Measurements from ENCODE around the gene RCSD1.
A peak's percentile ranks its signal among the peaks of the same experiment; 100 is the strongest.

Gene RCSD1

DNA sequence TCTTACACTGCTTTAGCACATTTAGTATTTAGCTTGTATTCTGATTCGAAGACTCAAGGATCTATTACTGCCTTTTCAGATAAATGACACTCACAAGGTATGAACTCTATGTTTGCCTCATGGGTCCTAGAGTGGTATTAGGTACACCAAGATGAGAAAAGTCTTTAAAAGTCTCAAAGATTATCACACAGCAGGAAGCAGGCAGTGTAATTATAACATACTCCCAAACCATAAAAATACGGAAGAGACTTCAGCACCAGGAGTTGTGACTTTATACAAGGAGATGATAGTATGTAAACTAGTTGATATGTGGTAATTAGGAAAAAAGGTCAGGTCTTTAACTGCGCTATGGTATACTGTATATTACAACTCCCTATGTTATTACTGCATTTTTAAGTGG lies 11.2 kb upstream of the RCSD1 start:
- no peak for DNase-seq

DNA sequence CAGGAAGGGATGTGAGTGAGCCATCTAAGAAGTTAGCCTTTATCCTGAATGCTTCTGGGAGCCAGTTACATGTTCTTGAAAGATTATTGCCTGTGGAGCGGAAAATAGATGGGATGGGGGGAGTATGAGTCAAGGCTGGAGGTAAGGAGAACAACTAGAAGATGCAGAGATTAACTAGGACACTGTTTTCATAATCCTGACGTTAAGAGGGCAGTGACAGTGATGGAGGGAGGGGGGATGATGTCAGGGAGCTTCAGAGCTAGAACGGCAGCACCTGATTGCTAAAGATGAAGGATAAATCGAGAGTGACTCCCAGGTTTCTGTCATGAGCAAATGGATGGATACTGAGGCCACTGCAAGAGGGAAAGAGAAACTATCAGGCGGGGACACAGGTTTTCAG lies 10.0 kb upstream of the RCSD1 start:
- no peak for DNase-seq

DNA sequence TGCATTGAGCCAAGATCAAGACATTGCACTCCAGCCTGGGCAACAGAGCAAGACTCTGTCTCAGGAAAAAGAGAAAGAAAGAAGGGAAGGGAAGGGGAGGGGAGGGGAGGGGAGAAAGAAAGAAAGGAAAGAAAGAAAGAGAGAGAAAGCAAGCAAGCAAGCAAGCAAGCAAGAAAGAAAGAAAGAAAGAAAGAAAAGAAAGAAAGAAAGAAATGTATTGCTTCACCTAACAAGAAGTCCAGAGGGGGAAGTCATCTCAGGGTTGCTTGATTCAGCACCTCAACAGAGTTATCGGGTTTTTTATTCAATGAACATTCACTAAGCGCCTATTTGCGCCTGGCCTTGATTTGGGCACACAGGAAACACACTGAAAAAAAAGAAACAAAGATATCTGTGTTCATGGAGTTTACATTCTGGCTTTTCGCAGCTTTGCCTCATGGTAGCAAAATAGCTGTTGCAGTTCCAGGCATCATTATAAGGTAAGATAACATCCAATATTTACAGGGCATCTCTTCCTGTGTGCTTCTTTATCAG lies 8.2 kb upstream of the RCSD1 start:
- DNase-seq = peak; percentile 23

DNA sequence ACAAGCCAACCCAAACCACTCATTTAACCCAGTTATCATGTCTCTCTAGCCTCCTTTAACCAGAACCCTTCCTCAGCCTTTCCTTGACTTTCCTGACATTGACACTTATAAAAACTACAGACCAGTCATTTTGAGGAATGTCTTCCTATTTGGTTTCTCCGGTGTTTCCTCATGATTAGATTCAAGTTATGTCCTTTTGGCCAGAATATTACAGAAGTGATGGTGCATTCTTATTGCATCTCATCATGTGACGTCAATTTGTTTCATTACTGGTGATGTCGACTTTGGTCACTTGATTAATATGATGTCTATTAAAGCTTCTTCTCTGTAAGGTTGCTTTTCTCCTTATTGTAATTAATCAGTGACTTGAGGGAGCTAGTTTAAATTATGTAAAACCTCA lies 6.1 kb upstream of the RCSD1 start:
- no peak for DNase-seq

DNA sequence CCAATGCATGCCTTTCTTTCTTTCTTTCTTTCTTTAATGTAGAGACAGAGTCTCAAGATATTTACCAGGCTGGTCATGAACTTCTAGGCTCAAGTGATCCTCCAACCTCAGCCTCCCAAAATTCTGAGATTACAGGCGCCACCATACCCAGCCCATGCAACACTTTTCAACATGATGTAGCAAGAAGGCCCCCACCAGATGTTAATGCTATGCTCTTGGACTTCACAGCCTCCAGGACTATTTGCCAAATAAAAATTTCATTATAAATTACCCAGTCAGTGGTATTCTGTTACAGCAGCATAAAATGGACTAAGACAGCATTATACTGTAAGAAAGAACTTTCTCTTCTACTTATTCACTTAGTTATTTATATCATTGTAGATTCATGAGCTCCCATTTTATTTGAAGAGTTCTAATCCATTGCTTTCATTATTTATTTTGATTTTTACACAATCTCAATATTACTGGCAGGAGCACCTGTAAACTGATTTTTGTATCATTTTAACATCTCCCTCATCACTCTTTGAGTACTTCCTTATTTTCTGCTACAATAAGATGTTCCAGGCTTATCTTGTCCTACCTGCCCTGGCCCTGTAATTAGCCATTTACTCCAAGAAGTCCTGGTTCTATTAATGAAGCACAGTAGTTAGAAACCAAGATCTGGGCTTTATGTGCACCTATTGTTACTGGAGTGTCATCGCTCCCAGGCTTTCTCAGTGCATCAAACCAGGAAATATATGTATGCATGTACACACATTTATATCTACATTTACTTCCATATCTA lies 4.8 kb upstream of the RCSD1 start:
- DNase-seq = no peak

DNA sequence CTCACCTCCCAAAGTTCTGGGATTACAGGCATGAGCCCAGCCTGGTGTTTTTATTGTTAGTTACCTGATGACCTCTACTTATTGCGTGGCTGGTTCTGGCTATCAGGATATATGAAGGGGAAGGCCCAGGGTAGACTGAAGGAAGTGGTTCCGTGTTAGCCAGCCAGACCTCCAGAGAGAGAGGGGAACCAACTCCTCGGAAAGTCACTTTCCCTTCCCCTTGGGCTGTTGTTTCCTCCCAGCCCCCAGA lies 2.5 kb upstream of the RCSD1 start:
- DNase-seq = no peak

DNA sequence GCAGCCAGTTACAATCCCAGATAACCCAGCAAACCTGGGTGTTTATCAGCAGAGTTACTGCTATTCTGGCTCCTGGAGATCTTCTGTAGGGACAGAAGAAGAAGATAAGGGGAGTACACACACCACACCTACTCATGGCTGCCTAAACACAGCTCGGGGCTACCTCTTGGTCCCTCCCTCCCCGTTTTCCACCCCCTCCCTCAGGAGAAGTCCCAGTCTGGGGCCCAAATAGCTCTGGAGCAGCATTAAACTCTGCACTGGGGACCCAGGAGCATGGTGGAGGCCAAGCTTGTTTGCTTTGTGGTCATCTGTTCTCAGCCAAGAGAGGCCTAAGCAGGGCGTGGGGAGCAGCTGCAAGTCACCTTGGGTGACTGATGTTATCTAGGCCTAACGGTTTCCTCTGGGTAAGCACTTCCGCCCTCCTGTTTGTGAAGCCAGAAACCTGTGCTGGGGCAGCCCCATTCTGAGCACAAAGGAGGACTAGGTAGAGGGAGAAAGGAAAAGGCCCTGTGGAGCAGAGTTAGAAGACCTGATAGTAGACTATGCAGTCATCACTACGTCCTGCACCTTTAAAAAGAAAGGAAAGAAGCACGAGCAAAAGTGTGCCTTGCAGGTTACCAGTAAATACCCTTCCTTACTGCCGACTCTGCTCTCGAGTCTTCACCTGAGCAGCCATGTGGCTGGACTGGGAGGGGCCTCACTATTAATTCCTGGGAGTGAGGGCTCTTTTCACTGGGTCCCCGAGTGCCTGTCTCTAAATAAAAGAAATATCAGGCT lies 2.0 kb upstream of the RCSD1 start:
- peak; percentile 80 for DNase-seq

DNA sequence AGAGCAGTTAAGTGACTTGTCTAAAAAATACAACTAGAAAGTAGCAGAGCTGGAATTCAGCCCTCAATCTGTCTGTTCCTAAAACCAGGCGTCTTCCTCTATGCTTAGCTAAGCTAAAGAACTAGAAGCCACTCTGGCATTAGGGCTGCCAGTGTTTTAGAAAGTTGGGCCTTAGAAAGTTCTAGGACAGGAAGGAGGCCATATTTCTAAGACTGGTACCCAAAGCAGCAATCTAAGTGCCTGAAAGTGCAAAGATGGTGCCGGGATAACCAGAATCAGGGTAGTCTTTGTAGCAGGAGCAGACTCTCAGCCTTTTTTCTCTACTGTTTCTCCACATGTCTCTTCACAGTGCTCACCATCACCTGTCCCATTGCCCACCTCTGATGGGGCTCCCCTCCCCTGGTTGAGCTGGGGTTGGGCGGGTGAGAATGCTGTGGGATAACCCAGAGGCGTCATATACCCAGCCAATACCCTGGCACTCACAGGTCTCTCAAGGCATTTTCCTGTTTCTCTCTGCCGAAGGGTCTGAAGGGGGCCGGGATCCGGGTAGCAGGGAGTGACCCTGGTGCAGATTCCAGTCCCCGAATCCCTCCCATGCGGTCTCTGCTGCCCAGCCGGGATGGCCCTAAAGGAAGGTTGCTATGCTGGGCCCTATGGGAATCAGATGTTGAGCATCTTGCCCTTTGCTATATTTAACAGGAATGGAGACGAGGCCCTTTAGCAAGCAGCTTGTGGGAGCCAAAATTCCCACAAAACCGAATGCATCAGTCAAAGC lies 1.1 kb upstream of the RCSD1 start:
- DNase-seq = no peak

DNA sequence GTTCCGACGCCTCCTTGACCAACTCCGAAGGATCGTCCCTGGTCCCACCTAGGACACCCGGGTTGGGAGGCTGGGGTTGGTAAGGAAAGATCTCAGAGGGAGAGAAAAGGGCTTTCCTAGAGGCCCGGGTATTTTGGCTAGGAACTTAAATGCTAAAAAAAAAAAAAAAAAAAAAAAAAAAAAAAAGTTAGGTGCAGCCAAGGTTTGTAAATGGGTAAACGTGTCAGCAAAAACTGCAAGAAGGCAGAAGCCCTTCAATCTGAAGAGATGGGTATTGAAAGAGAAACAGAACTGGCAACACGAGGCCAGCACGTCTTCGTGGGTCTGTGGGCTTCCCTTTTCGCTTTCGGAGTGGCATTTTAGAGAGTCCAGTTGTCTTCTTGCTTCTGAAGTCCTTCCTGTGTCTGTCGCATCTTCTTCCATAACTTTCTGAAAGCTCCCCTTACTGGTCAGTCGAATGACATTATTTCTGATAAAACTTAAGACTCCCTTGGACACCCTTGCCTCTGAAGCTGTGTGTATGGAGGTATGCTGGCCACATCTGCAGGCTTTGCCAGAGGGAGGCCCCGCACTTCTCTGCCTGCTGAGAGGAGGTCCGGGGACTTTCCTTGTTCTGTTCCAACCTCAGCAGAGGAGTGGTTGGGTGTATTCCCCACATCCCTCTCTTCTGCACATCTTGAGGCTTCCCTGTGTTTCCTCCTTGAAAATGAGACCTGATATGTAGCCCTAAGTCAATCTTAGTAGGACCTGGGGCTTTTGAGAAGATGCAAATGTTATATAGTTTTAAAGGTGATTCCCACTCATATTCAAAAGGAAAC lies 745 bp downstream of the RCSD1 start:
- peak; percentile 45 for DNase-seq

DNA sequence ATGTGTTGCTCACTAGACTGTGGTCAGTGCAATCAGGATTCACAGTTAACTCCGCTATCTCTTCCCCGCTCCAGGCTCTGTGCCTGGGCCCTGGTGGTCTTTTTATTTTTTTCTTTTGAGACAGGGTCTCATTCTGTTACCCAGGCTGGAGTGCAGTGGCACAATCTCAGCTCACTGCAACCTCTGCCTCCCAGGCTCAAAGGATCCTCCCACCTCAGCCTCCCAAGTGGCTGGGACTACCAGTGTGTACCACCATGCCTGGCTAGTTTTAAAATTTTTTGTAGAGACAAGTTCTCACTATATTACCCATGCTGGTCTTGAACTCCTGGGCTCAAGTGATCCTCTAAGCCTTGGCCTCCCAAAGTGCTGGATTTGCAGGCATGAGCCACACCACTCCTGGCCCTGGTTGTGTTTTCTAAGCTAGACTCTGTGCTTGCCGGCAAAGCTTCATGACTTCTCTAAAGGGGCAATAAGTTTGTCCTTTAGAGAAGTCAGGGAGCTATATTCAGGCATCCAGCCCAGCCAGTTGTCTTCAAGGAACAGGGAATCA lies 1.4 kb downstream of the RCSD1 start:
- DNase-seq = no peak

DNA sequence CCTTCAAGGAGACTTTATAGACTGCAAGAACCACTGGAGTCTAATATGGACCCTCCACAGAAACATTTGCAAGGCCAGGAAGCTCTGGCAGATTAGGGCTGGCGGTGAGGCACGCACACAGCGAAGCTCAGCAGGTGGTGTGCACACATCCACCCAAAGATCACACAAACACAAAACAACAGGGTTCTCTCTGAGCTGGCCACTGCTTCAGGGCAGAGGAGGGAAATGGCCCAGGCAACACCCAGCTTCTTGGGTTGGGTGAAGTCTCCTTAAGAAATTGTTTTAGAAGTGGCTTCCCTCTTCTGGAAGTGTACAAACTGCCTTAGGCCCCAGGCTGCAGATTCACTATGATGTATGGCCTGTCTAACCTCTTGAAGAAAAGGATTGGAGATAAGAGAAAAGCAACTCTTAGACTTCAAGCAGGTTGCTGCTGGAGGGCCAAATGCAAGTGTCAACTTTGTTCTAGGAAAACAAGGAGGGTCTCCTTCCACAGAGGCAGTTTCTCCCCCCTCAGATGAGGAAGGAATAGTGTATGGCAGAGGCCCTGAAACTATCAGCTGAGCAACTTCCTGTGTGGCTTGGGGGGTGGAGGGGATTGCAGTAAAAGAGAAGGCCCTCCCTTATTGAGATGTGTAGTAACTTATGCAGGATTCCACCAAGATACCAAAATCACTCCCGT lies 2.0 kb downstream of the RCSD1 start:
- peak; percentile 65 for DNase-seq

DNA sequence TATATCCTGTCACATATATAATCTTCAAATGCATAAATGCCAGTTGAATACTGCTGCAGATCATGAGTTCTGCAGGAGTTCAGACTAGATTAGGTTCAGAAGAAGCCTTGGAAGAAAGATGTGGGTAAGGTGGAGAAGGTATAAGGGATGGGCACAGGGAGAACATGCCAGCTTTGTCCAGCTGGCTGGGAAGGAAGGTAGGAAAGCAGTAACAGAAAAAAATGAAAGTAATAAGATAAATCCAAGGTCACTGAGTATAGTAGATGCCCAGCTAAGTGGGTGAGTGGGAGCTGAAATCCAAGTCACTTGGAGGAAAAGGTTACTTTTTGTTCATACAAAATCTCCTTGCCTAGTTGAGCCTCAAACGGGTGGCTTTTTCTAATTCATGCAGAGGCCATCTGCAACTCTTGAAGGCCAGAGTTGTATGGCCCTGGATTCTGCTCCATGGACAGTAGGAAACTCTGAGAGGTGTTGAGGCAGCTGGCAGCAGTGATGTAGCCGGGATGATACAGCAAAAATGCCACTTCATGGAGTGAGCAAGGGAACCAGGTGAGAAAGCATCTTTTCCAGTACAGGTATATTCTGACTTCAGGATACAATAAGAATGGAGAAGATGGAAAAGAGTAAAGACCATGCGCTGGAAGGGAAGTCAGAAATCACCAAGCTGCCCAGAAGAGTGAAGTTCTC lies 3.4 kb downstream of the RCSD1 start:
- DNase-seq = no peak

DNA sequence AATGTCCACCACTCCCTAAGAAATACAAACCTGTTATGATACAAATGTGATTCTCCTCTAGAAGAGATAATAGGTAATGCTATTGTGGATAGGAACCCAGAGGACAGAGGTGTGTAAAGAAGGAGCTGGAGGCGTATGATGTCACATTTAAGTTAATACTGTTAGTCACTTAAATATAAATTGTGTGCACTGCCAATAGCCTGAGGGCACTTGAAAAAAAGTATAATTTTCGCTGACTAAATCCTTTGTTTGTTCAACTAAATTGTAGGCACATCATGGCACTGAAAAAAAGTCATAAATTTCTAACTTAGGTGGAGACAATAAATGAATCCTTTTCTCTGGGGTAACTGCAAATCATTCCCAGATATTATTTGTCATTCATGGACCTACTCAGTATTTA lies 4.4 kb downstream of the RCSD1 start:
- DNase-seq = no peak

DNA sequence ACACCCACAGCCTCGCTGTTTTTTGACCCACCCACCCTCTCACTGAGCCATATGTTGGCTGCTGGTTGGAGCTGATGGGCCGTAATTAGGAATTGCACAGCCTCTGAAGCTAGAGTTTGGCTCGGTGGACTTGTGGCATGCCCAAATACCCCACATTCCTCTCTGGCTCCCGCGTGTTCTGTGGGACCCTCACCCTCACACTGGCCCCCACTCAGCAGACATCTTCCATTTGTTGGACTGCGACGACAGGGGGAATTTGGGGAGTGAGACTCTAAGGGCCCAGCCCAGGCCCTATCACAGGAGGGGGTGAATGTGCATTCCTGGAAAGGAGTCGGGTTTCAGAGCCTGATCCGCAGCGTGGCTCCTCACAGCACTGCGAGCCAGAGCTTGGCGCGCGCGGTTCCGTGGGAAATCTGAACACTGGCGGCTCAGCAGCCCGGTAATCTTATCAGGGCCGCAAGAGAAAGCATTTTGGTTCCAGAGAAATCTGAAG lies 5.2 kb downstream of the RCSD1 start:
- DNase-seq = no peak

DNA sequence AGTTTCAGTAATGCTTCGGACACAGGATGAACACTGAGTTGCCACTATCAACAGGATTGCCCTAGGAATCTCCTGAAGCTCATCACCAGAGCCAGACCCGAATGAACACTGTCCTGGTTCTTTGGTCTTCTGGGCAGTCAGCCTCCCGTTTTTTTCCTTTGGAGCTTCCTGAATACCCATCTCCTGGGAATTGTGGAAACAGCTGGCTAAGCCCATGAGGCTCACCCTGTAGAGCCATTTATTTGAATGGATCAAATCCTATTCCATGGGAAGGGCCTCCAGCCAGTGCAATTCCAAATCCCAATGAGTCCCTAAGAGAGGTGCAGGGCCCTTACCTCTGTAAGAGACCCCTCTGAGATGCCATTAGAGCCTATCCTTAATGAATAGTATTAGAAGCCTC lies 5.9 kb downstream of the RCSD1 start:
- DNase-seq = no peak

DNA sequence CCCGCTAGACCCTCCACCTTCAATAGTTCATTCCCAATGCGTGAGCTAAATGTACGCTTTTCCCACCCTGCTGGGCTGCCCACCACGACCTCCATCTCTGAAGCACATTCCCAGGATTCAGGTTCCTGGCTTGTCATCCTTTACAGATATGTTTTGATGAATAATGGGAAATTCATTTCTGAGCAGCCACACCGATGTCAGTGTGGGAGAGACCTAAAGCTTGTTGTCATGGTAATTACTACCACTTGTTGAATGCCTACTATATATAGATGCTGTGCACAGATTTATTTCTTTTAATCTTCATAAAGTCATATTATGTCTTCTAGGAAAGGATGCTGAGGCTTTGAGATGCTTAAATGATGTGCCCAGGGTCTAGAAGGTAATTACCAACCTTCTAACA lies 8.0 kb downstream of the RCSD1 start:
- DNase-seq = no peak

DNA sequence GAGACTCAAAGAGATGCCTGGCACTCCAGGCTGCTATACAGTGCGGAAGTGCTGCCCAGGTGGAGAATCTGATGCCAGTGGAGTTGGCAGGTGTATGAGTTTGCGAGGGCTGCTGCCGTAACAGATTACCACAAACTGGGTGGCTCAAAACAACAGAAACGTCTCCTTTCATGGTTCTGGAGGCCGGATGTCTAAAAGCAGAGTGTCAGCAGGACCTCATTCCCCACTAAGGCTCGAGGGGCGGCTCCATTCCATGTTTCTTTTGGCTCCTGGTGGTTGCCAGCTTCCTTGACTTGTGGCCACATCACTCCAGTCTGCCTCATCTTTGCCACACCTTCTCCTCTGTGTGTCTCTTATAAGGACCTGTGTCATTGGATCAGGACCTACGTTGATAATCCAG lies 10.0 kb downstream of the RCSD1 start:
- no peak for DNase-seq

DNA sequence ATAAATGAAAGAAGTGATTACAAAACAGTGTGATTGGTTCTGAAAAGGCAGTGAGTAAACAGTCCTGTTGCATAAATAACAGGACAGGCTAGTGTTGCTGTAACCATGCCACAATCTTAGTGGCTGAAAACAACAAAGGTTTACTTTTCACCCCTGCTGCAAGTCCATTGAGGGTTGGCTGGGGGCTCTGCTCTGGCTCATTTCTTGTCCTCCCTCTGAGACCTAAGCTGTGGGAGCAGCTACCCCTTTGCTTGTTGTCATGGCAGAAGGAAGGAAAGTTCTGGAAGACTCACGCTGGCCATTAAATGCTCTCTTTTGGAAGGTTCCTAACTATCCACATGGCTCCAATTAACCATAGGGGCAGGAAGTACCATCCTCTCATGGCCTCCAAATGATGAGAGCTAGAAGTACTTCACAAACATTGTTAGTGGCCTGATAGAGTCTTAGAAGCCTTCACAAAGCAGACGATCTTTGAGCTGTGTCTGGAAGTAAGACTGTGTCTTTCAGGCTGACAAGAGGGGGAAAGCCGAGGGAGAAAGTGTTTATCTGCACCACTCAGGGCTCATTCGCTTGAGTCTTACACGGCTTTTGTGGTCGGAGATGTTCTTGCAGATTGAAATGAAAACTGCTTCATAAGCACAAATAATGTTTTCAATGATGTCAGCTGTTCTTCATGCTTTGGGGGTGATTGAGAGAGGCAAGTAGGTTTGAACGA lies 11.9 kb downstream of the RCSD1 start:
- DNase-seq = peak; percentile 43

DNA sequence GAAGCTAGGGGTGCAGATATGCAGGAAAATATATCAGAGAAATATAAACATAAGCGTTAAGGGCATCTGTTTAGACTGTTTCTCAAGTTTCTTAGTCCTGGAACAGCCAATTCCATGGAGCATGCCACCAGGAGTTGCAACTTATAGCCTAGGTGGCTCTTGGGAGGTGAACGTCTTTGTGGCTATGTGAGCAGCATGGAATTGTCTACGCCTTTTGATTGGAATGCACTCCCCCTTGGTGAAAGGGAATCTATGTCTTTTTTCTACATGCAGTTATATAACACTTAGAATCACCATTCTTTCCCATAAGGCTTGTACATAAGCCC lies 12.4 kb downstream of the RCSD1 start:
- DNase-seq = no peak

DNA sequence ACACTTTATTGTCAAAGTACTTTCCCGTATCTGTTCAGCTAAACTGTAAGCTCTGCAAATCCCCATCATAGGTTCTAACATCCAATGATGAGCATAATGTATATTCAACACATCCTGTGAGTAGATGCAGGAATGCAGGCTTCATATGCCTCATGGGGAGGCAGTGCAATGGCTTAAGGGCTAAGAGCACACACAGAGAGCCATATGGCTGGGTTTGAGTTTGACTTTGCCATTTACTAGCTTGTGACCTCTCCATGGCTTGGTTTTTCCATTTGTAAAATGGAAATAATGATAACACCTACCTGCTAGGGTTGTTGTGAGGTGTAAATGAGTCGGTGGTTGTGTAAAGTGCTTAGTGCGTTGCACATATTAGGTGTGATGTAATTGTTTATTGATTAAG lies 13.4 kb downstream of the RCSD1 start:
- DNase-seq = no peak

DNA sequence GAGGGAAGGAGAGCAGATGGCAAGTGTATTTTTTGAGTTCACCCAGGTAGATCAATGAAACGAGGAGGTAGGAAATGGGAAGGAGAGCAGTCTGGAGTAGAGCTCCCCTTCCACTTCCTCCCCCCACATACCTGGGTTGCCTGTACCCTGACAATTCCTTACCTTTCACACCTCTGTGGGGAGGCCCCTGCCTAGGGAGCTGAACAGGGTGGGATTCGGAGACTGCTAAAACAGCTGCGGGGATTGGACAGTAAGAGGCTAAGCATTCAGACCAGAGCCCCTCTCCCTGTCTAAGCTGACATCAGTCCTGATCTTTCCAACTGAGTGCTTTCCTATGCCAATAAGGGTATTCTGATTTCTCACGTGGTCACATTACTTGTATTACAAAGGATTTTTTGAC lies 14.5 kb downstream of the RCSD1 start:
- DNase-seq = no peak
